Liver (tissue), 9 donors: ENCODE measurements around the gene MPPED2. TPM values are rescaled to one million over a fixed set of nuclear protein-coding genes. Genes with fewer than 3 reads are reported as not detected.

Source experiments
- DNase-seq: peaks from one replicate; pipeline ENCODE4 v3.0.0-alpha.2; 2017; ENCODE audit warnings: low spot score
- H3K27ac ChIP-seq, 2 donors: one replicate each; pipeline ENCODE4 v1.7.0; 2013; ENCODE audit warnings: inconsistent platforms in 2 of 2, low read length in 2 of 2, control low read depth in 1 of 2, low read depth in 1 of 2, mild to moderate bottlenecking in 1 of 2
- H3K27me3 ChIP-seq, 4 donors: one replicate each; pipeline versions ENCODE4 v1.6.1 to v1.7.0; 2013; ENCODE audit warnings: low read length in 3 of 4, inconsistent platforms in 1 of 4, mild to moderate bottlenecking in 1 of 4, moderate library complexity in 1 of 4; ENCODE audit not compliant: control insufficient read depth in 4 of 4, insufficient read depth in 4 of 4
- H3K36me3 ChIP-seq, 4 donors: one replicate each; pipeline versions ENCODE4 v1.6.1 to v1.7.0; 2013; ENCODE audit warnings: low read length in 3 of 4, mild to moderate bottlenecking in 3 of 4, low read depth in 1 of 4, moderate library complexity in 1 of 4; ENCODE audit not compliant: control insufficient read depth in 4 of 4, insufficient read depth in 3 of 4
- H3K4me1 ChIP-seq, 4 donors: one replicate each; pipeline versions ENCODE4 v1.6.1 to v1.7.0; 2013; ENCODE audit warnings: low read length in 3 of 4, mild to moderate bottlenecking in 3 of 4, moderate library complexity in 1 of 4; ENCODE audit not compliant: control insufficient read depth in 4 of 4, insufficient read depth in 4 of 4
- H3K4me3 ChIP-seq, 3 donors: one replicate each; pipeline versions ENCODE4 v1.6.1 to v1.7.0; 2013; ENCODE audit warnings: low read length in 3 of 3, control low read depth in 1 of 3, low read depth in 1 of 3, mild to moderate bottlenecking in 1 of 3
- H3K9ac ChIP-seq, 2 donors: one replicate each; pipeline ENCODE4 v1.7.0; 2013; ENCODE audit warnings: low read length in 2 of 2, mild to moderate bottlenecking in 2 of 2, moderate library complexity in 2 of 2, control low read depth in 1 of 2, low read depth in 1 of 2
- H3K9me3 ChIP-seq, 4 donors: one replicate each; pipeline versions ENCODE4 v1.6.1 to v1.7.0; 2013; ENCODE audit warnings: low read length in 3 of 4; ENCODE audit not compliant: control insufficient read depth in 4 of 4
- CTCF ChIP-seq: fragments of 150-350 bp; IDR thresholded peaks from 2 replicates; pipeline ENCODE4 v1.5.1; 2017; ENCODE audit warnings: improper control_type of control experiment, low read depth, low read length; ENCODE audit not compliant: missing input control
- FOXA2 ChIP-seq: IDR thresholded peaks from 2 replicates; pipeline ENCODE4 v1.6.1; 2016; ENCODE audit warnings: antibody characterized with exemption
- GABPA ChIP-seq, 2 donors: IDR thresholded peaks in 1 of 2; conservative IDR thresholded peaks in 1 of 2; 2 replicates each; pipeline ENCODE4 v1.6.1; 2016; ENCODE audit warnings: antibody characterized with exemption in 2 of 2, mild to moderate bottlenecking in 1 of 2, moderate library complexity in 1 of 2
- MAX ChIP-seq: IDR thresholded peaks from 2 replicates; pipeline ENCODE4 v1.6.1; 2016; ENCODE audit warnings: antibody characterized with exemption
- NR2F2 ChIP-seq: IDR thresholded peaks from 2 replicates; pipeline ENCODE4 v1.6.1; 2016; ENCODE audit warnings: antibody characterized with exemption
- RAD21 ChIP-seq, 2 donors: IDR thresholded peaks; 2 replicates each; pipeline ENCODE4 v1.6.1; 2016; ENCODE audit warnings: antibody characterized with exemption in 2 of 2, mild to moderate bottlenecking in 2 of 2
- RXRA ChIP-seq, 2 donors: IDR thresholded peaks; 2 replicates each; pipeline ENCODE4 v1.6.1; 2017 to 2018; ENCODE audit warnings: antibody characterized with exemption in 2 of 2, mild to moderate bottlenecking in 1 of 2
- SP1 ChIP-seq: IDR thresholded peaks from 2 replicates; pipeline ENCODE4 v1.6.1; 2018; ENCODE audit warnings: antibody characterized with exemption, mild to moderate bottlenecking
- TAF1 ChIP-seq: conservative IDR thresholded peaks from 2 replicates; pipeline ENCODE4 v1.6.1; 2016; ENCODE audit warnings: antibody characterized with exemption, mild to moderate bottlenecking
- YY1 ChIP-seq: IDR thresholded peaks from 2 replicates; pipeline ENCODE4 v1.6.1; 2016; ENCODE audit warnings: antibody characterized with exemption, mild to moderate bottlenecking
- WGBS: extraction: QIAGEN DNeasy Blood & Tissue Kit; methylation state at CpG from one replicate; pipeline ENCODE4 v1.1.7; 2013; 5-methylcytosine and 5-hydroxymethylcytosine counted together
- polyA plus RNA-seq, 2 donors: library from polyadenylated mRNA; stranded (reverse) in 1 of 2; unstranded in 1 of 2; fragments of 200-250 nt in 1 of 2; fragments of >200 nt in 1 of 2; fragmentation: Nextera tagmentation in 1 of 2; extraction: Ambion mirVana in 1 of 2; gene quantifications; one replicate each; pipeline versions ENCODE4 v1.2.1 to v1.2.3, GENCODE V29; 2013 to 2015
- total RNA-seq, 2 donors: library from RNA; depleted of rRNA; stranded (reverse); fragments of >200 nt; gene quantifications; one replicate each; pipeline ENCODE4 v1.2.3, GENCODE V29; 2014
- TF ChIP-seq, protein P1 (sequence below): IDR thresholded peaks from 2 replicates; pipeline ENCODE4 v1.6.1; 2016; ENCODE audit warnings: antibody characterized with exemption
- donor health status: healthy.
- donor health status: healthy.
- donor health status: healthy.
- donor health status: healthy.
- donor health status: healthy.

Gene MPPED2
- total and polyA plus RNA-seq, 4 donors = 0.22 to 1.6 (median 0.47) TPM

DNA sequence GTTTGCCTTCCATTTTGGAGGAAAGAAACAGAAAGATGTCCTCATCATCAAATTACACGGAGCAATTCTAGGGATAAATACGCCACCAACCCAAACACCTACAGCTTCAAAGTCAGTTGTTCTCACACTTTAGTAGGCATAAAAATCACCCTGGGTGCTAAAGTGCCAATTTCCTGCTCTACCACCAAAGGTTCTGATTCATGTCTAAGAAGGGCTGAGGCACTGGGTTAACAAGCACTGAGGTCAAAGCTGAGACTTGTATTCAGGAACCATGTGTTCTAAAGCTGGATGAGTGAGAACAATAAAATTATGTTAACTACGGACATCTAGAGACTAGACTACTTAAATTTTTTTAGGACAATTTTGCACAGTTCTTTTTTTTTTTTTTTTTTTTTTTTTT is 127.6 kb downstream of the MPPED2 start:
- Histone ChIP-seq H3K36me3 (no peaks in the 10 kb centered on the region), H3K4me3 (no peak overlapping the region), H3K9ac (no peak overlapping the region), H3K9me3 (no peaks in the 10 kb centered on the region), H3K4me1 (no peaks in the 10 kb centered on the region), H3K27ac (no peak overlapping the region), H3K27me3 (no peaks in the 10 kb centered on the region)
- TF ChIP-seq GABPA (IDR thresholded peaks at IDR 0.05 in 1 of 2, conservative IDR thresholded peaks at IDR 0.05 in 1 of 2) = no peak
- no peak for TF ChIP-seq CTCF
- TF ChIP-seq TAF1 = no peak
- no peak for TF ChIP-seq RXRA (IDR thresholded peaks at IDR 0.05)
- DNase-seq = no peak
- WGBS = 92% methylated on average over 3 of the region's 3 CpGs

GRCh38 chr11:30457087-30457486 is 129.1 kb downstream of the MPPED2 start:
- DNase-seq = no peak
- WGBS = 85% methylated on average over 3 of the region's 3 CpGs

More at GRCh38 chr11:30457087-30457486, 129.1 kb downstream of the MPPED2 start:
- Histone ChIP-seq H3K4me3 (no peak overlapping the region), H3K9ac (no peak overlapping the region), H3K27ac (no peak overlapping the region), H3K27me3 (no peaks in the 10 kb centered on the region), H3K9me3 (no peaks in the 10 kb centered on the region), H3K4me1 (peaks cover 0 to 12% (median 2%) of the 10 kb centered on the region in 4 donors), H3K36me3 (no peaks in the 10 kb centered on the region)
- TF ChIP-seq CTCF (no peak), MAX (no peak), TAF1 (no peak), SP1 (no peak), RAD21 (IDR thresholded peaks at IDR 0.05) (no peak), FOXA2 (no peak), YY1 (no peak), NR2F2 (no peak)
- TF ChIP-seq, protein P1, sequence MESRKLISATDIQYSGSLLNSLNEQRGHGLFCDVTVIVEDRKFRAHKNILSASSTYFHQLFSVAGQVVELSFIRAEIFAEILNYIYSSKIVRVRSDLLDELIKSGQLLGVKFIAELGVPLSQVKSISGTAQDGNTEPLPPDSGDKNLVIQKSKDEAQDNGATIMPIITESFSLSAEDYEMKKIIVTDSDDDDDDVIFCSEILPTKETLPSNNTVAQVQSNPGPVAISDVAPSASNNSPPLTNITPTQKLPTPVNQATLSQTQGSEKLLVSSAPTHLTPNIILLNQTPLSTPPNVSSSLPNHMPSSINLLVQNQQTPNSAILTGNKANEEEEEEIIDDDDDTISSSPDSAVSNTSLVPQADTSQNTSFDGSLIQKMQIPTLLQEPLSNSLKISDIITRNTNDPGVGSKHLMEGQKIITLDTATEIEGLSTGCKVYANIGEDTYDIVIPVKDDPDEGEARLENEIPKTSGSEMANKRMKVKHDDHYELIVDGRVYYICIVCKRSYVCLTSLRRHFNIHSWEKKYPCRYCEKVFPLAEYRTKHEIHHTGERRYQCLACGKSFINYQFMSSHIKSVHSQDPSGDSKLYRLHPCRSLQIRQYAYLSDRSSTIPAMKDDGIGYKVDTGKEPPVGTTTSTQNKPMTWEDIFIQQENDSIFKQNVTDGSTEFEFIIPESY = no peak
